HepG2 (cell line): ENCODE data around the gene IER2. TPM values are rescaled to one million over a fixed set of nuclear protein-coding genes. Genes with fewer than 3 reads are reported as not detected.

Experiments used
- ARNT2 ChIP-seq: sonication (generic); formaldehyde crosslinking; IDR thresholded peaks from 2 replicates; pipeline ENCODE4 v1.8.0; 2022; ENCODE audit warnings: mild to moderate bottlenecking, low read depth, missing genetic modification reagents, moderate library complexity
- CEBPZ ChIP-seq: IDR thresholded peaks from 2 replicates; pipeline ENCODE4 v1.6.1; 2012; ENCODE audit warnings: low read length, improper control_type of control experiment
- ELF1 ChIP-seq: sonication (generic); formaldehyde crosslinking; IDR thresholded peaks from 2 replicates; pipeline ENCODE4 v1.4.0; 2020; ENCODE audit warnings: missing genetic modification reagents
- MATR3 ChIP-seq: sonication (generic); formaldehyde crosslinking; IDR thresholded peaks from 2 replicates; pipeline ENCODE4 v1.4.0; 2020; ENCODE audit warnings: missing genetic modification reagents
- MXI1 ChIP-seq: IDR thresholded peaks from 3 replicates; pipeline ENCODE4 v1.6.1; 2012; ENCODE audit warnings: low read depth, low read length, inconsistent platforms, borderline replicate concordance
- NFE2 ChIP-seq: sonication (generic); formaldehyde crosslinking; IDR thresholded peaks from 2 replicates; pipeline ENCODE4 v1.4.0; 2020; ENCODE audit warnings: missing genetic modification reagents
- NFKB2 ChIP-seq: sonication (generic); formaldehyde crosslinking; IDR thresholded peaks from 2 replicates; pipeline ENCODE4 v1.4.0; 2020; ENCODE audit warnings: missing genetic modification reagents, borderline replicate concordance
- SP5 ChIP-seq: IDR thresholded peaks from 2 replicates; pipeline ENCODE4 v1.6.1; 2016; ENCODE audit warnings: low read depth, borderline replicate concordance
- SRSF4 ChIP-seq: fragments of 200-400 bp; formaldehyde crosslinking; IDR thresholded peaks from one replicate; pipeline ENCODE4 v1.6.1; 2018; ENCODE audit warnings: mild to moderate bottlenecking, low read depth, low read length, moderate library complexity; ENCODE audit not compliant: poor library complexity, severe bottlenecking
- ZGPAT ChIP-seq: IDR thresholded peaks from 2 replicates; pipeline ENCODE4 v1.6.1; 2016; ENCODE audit warnings: mild to moderate bottlenecking
- ZNF24 ChIP-seq: fragments of 450-650 bp; IDR thresholded peaks from 2 replicates; pipeline ENCODE4 v1.6.1; 2017; ENCODE audit warnings: antibody characterized with exemption, mild to moderate bottlenecking
- ZNF260 ChIP-seq: sonication (generic); formaldehyde crosslinking; IDR thresholded peaks from 2 replicates; pipeline ENCODE4 v1.4.0; 2020; ENCODE audit warnings: missing genetic modification reagents, low read depth, mild to moderate bottlenecking, borderline replicate concordance
- ZNF276 ChIP-seq: sonication (generic); formaldehyde crosslinking; IDR thresholded peaks from 2 replicates; pipeline ENCODE4 v1.4.0; 2020; ENCODE audit warnings: mild to moderate bottlenecking, low read depth, missing genetic modification reagents
- ZNF317 ChIP-seq: sonication (generic); formaldehyde crosslinking; IDR thresholded peaks from 2 replicates; pipeline ENCODE4 v1.5.0; 2020; ENCODE audit warnings: mild to moderate bottlenecking, missing genetic modification reagents
- ZNF44 ChIP-seq: sonication (generic); formaldehyde crosslinking; IDR thresholded peaks from 2 replicates; pipeline ENCODE4 v1.5.1; 2020; ENCODE audit warnings: mild to moderate bottlenecking, missing genetic modification reagents
- ZNF513 ChIP-seq: sonication (generic); formaldehyde crosslinking; conservative IDR thresholded peaks from 2 replicates; pipeline ENCODE4 v1.5.0; 2020; ENCODE audit warnings: missing genetic modification reagents
- ZNF7 ChIP-seq: IDR thresholded peaks from 2 replicates; pipeline ENCODE4 v1.6.1; 2016; ENCODE audit warnings: missing biosample characterization, missing genetic modification reagents
- ZNF780A ChIP-seq: sonication (generic); formaldehyde crosslinking; IDR thresholded peaks from 2 replicates; pipeline ENCODE4 v1.8.0; 2022; ENCODE audit warnings: mild to moderate bottlenecking, missing genetic modification reagents, moderate library complexity
- ZNF788 ChIP-seq: sonication (generic); formaldehyde crosslinking; IDR thresholded peaks from 2 replicates; pipeline ENCODE4 v1.5.0; 2020; ENCODE audit warnings: mild to moderate bottlenecking, missing genetic modification reagents, borderline replicate concordance
- ZSCAN31 ChIP-seq: sonication (generic); formaldehyde crosslinking; IDR thresholded peaks from 2 replicates; pipeline ENCODE4 v1.5.0; 2020; ENCODE audit warnings: low read depth, mild to moderate bottlenecking, missing genetic modification reagents
- polyA plus RNA-seq, 8 experiments: library from polyadenylated mRNA; depleted of rRNA in 3 of 8; stranded (reverse) in 7 of 8; unstranded in 1 of 8; fragments of >200 nt; fragmentation: Illumina TruSeq in 4 of 8; extraction: Trizol in 4 of 8; gene quantifications; 2 replicates each; pipeline versions ENCODE4 v1.2.1 to v1.2.3, GENCODE V29; 2011 to 2016; ENCODE audit warnings: low read depth in 4 of 8, missing spikeins in 1 of 8, mixed read lengths in 1 of 8; ENCODE audit not compliant: insufficient read depth in 1 of 8
- total RNA-seq, 5 experiments: library from RNA; depleted of rRNA; stranded (reverse); fragments of >200 nt; fragmentation: Illumina TruSeq; extraction: Trizol; gene quantifications; 2 replicates each; pipeline ENCODE4 v1.2.3, GENCODE V29; 2016; ENCODE audit warnings: low read depth in 1 of 5

IER2 gene
- total and polyA plus RNA-seq, 2 of the 13 experiments (the other 11 are each of a cell fraction or from before 2014, with no cell fraction given) = 10.1 to 14.3 TPM

- TF ChIP-seq ZNF24 (no peak), CEBPZ (no peak), ZNF276 (CRISPR knock-in tag) (no peak; the same call in 1 of the 2 replicates), MATR3 (no peak), ARNT2 (CRISPR knock-in tag) (no peak), ZNF44 (CRISPR knock-in tag) (no peak), ZGPAT (CRISPR knock-in tag) (peak; percentile 65; the same call in 1 of the 2 replicates), ZNF780A (CRISPR knock-in tag) (no peak), MXI1 (peak; percentile 74; the same call in 1 of the 3 replicates), ZNF788 (CRISPR knock-in tag) (peak; percentile 51; the same call in 1 of the 2 replicates), ZNF317 (CRISPR knock-in tag) (peak; percentile 65; the same call in 1 of the 2 replicates), ZNF260 (CRISPR knock-in tag) (no peak), NFE2 (CRISPR knock-in tag) (no peak), ZNF513 (CRISPR knock-in tag) (no peak), NFKB2 (CRISPR knock-in tag) (no peak), ELF1 (CRISPR knock-in tag) (peak; percentile 82), SRSF4 (no peak), SP5 (CRISPR knock-in tag) (peak; percentile 21; the same call in 1 of the 2 replicates), ZSCAN31 (CRISPR knock-in tag) (peak; percentile 60; the same call in 1 of the 2 replicates), ZNF7 (CRISPR knock-in tag) (no peak)
Measured at GRCh38 chr19:13151605-13152355, 1.6 kb downstream of the IER2 start (continued).
